ENCODE measurements around the gene MXD1. TPM values are rescaled to one million over a fixed set of nuclear protein-coding genes. Genes with fewer than 3 reads are reported as not detected.

The MXD1 gene
- total RNA-seq, 1 experiment from 2014 or later, result 1.5 TPM

GRCh38 chr2:69964353-69964841 lies 49.5 kb downstream of the MXD1 start:
- CTCF ChIA-PET, result interaction anchor here (1.6 kb wide), 1 partner anchor 41 kb away, joined by 5 read pairs; no protein-coding TSS in a partner anchor
- no peak; the same call in 1 of the 2 replicates for ATAC-seq
- no peak for TF ChIP-seq NR1H2 (CRISPR knock-in tag; IDR thresholded peaks at IDR 0.05)
- TF ChIP-seq ZBTB21 (CRISPR knock-in tag; IDR thresholded peaks at IDR 0.05; ENCODE audit: borderline replicate concordance), result no peak
- TF ChIP-seq, protein P1, sequence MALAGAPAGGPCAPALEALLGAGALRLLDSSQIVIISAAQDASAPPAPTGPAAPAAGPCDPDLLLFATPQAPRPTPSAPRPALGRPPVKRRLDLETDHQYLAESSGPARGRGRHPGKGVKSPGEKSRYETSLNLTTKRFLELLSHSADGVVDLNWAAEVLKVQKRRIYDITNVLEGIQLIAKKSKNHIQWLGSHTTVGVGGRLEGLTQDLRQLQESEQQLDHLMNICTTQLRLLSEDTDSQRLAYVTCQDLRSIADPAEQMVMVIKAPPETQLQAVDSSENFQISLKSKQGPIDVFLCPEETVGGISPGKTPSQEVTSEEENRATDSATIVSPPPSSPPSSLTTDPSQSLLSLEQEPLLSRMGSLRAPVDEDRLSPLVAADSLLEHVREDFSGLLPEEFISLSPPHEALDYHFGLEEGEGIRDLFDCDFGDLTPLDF (CRISPR knock-in tag; IDR thresholded peaks at IDR 0.05), result no peak
- TF ChIP-seq FOXK1 (CRISPR knock-in tag; IDR thresholded peaks at IDR 0.05), result no peak
- no peak for TF ChIP-seq MYBL2 (CRISPR knock-in tag; IDR thresholded peaks at IDR 0.05)
- no peak for TF ChIP-seq FOXJ3 (CRISPR knock-in tag; IDR thresholded peaks at IDR 0.05; ENCODE audit: borderline replicate concordance)
- TF ChIP-seq ZNF425 (CRISPR knock-in tag; conservative IDR thresholded peaks at IDR 0.05), result no peak
- TF ChIP-seq ATF3 (CRISPR knock-in tag; conservative IDR thresholded peaks at IDR 0.05), result no peak
- TF ChIP-seq, protein P2, sequence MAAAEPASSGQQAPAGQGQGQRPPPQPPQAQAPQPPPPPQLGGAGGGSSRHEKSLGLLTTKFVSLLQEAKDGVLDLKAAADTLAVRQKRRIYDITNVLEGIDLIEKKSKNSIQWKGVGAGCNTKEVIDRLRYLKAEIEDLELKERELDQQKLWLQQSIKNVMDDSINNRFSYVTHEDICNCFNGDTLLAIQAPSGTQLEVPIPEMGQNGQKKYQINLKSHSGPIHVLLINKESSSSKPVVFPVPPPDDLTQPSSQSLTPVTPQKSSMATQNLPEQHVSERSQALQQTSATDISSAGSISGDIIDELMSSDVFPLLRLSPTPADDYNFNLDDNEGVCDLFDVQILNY (CRISPR knock-in tag; IDR thresholded peaks at IDR 0.05), result no peak
- no peak for TF ChIP-seq E2F4 (CRISPR knock-in tag; IDR thresholded peaks at IDR 0.05; ENCODE audit: borderline replicate concordance, low read depth)
- TF ChIP-seq, protein P3, sequence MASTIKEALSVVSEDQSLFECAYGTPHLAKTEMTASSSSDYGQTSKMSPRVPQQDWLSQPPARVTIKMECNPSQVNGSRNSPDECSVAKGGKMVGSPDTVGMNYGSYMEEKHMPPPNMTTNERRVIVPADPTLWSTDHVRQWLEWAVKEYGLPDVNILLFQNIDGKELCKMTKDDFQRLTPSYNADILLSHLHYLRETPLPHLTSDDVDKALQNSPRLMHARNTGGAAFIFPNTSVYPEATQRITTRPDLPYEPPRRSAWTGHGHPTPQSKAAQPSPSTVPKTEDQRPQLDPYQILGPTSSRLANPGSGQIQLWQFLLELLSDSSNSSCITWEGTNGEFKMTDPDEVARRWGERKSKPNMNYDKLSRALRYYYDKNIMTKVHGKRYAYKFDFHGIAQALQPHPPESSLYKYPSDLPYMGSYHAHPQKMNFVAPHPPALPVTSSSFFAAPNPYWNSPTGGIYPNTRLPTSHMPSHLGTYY (CRISPR knock-in tag; IDR thresholded peaks at IDR 0.05), result no peak
- no peak for TF ChIP-seq MXD4 (CRISPR knock-in tag; IDR thresholded peaks at IDR 0.05; ENCODE audit: borderline replicate concordance)
- no peak for TF ChIP-seq ATF1 (CRISPR knock-in tag; IDR thresholded peaks at IDR 0.05)
- no peak for DNase-seq (ENCODE audit: low spot score)
- H3K27ac Mint-ChIP-seq, result no peak overlapping the region
- peaks cover 10% of the 10 kb centered on the region for H3K4me1 Mint-ChIP-seq
- no peaks in the 10 kb centered on the region for H3K36me3 Mint-ChIP-seq
- no peaks in the 10 kb centered on the region for H3K9me3 Mint-ChIP-seq
- H3K27me3 Mint-ChIP-seq (ENCODE audit: low read depth), result no peaks in the 10 kb centered on the region; the same call in 1 of the 2 replicates
- POLR2A ChIA-PET, result interaction anchor here (0.6 kb wide), 1 partner anchor 24 kb away, joined by 3 read pairs; no protein-coding TSS in a partner anchor
- H3K4me3 Mint-ChIP-seq, result no peak overlapping the region

DNA sequence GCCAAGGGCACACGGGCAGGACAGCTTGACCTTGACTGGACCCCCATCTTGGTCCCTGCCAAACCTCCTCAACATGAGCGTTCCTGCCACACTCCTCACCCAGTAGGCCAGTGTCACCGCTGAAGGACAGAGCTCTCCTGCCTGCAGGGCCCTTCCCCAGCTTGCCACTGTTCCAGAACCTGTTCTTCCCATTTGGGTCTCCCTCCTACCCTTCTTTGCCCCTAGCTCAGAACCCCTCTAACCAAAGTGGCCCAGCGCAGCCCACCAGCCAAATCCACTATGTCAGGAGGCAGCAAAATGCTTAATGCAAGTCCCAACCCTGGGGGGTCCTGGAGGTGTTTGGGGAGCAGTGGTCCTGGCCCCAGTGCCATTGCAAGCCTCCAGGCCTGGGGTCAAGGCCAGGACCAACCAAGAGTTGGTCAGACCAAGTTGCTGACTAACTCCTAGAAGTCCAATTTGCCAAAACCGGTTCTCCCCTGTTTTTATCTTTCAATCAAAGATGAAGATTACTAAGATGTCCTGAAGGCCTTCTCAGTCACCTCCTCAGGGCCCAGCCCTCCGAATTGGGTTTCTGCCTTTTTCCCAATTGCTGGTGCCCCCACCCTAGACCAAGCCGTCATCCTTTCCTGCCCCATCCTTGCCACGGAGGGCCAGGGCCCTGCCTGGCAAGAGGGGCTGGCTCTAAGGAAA lies 51.0 kb downstream of the MXD1 start:
- ATAC-seq, result no peak
- H3K4me3 Mint-ChIP-seq, result no peak overlapping the region
- ChIA-PET POLR2A (interaction anchor here (0.7 kb wide), 1 partner anchor 51 kb away, joined by 3 read pairs; the partner anchor contains the start of gene MXD1), CTCF (no interaction called here)
- no peak for DNase-seq (ENCODE audit: low spot score)
- no peak for TF ChIP-seq CBFB (CRISPR knock-in tag; IDR thresholded peaks at IDR 0.05; ENCODE audit: low read depth)
- TF ChIP-seq CREB1 (CRISPR knock-in tag; IDR thresholded peaks at IDR 0.05), result no peak
- no peak for TF ChIP-seq AR (CRISPR knock-in tag; IDR thresholded peaks at IDR 0.05)
- H3K27ac Mint-ChIP-seq, result no peak overlapping the region
- H3K27me3 Mint-ChIP-seq (ENCODE audit: low read depth), result no peaks in the 10 kb centered on the region; the same call in none of the 2 replicates
- H3K4me1 Mint-ChIP-seq, result peaks cover 10% of the 10 kb centered on the region
- no peaks in the 10 kb centered on the region for H3K36me3 Mint-ChIP-seq
- no peaks in the 10 kb centered on the region for H3K9me3 Mint-ChIP-seq

Measured in WTC11 (cell line).